ENCODE results near the gene SNAPIN. TPM values are rescaled to one million over a fixed set of nuclear protein-coding genes. Genes with fewer than 3 reads are reported as not detected.

SNAPIN gene
- total RNA-seq, 4 donors from 2014 or later: 40.2 to 62.2 (median 54.8) TPM

GRCh38 chr1:153612111-153612754 lies 46.3 kb upstream of the SNAPIN start:
- TF ChIP-seq, protein P1, sequence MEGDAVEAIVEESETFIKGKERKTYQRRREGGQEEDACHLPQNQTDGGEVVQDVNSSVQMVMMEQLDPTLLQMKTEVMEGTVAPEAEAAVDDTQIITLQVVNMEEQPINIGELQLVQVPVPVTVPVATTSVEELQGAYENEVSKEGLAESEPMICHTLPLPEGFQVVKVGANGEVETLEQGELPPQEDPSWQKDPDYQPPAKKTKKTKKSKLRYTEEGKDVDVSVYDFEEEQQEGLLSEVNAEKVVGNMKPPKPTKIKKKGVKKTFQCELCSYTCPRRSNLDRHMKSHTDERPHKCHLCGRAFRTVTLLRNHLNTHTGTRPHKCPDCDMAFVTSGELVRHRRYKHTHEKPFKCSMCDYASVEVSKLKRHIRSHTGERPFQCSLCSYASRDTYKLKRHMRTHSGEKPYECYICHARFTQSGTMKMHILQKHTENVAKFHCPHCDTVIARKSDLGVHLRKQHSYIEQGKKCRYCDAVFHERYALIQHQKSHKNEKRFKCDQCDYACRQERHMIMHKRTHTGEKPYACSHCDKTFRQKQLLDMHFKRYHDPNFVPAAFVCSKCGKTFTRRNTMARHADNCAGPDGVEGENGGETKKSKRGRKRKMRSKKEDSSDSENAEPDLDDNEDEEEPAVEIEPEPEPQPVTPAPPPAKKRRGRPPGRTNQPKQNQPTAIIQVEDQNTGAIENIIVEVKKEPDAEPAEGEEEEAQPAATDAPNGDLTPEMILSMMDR (IDR thresholded peaks at IDR 0.05): no peak
- ATAC-seq (ENCODE audit: low FRiP score): no peak
- DNase-seq (ENCODE audit: low spot score): no peak

DNA sequence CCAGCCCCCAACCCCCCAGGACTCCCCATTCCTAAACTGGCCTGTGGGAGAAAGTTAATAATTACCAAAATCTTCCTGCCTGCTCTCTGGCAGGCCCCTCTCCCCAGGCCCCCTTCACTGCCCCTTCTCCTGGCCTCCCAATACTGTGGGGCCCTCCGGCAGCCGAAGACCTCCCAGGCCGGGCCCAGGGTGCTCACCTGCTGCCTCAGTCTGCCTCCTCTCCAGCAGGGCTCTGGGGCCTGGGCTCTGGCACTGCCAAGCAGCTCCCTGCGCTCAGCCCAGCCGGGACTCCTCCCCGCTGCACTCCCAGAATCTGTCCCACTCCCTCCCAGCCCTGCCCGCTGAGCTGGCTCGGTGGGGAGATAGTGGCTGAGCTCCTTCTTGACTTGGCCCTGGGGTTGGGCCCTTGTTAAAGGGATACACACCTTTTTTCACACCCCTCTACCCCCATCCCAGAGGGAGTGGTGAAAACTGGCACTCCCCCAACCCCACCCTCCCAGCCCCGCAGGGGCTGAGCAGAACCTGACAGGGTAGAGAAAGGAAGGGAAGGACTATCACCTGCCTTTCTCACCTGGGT lies 45.7 kb upstream of the SNAPIN start, which contains the start of gene S100A16:
TSS of gene S100A16 (minus strand) at position 383 of the 577 bp plus-strand sequence. CDS start 4,986 bp downstream, outside the sequence.
- peak; percentile 41 for ATAC-seq (ENCODE audit: low FRiP score)
- DNase-seq (ENCODE audit: low spot score): no peak
- TF ChIP-seq, protein P1 (IDR thresholded peaks at IDR 0.05): no peak

GRCh38 chr1:153613406-153613805 lies 45.1 kb upstream of the SNAPIN start:
- DNase-seq (ENCODE audit: low spot score) (no peak), ATAC-seq (ENCODE audit: low FRiP score) (no peak)
- TF ChIP-seq, protein P1 (IDR thresholded peaks at IDR 0.05): no peak

DNA sequence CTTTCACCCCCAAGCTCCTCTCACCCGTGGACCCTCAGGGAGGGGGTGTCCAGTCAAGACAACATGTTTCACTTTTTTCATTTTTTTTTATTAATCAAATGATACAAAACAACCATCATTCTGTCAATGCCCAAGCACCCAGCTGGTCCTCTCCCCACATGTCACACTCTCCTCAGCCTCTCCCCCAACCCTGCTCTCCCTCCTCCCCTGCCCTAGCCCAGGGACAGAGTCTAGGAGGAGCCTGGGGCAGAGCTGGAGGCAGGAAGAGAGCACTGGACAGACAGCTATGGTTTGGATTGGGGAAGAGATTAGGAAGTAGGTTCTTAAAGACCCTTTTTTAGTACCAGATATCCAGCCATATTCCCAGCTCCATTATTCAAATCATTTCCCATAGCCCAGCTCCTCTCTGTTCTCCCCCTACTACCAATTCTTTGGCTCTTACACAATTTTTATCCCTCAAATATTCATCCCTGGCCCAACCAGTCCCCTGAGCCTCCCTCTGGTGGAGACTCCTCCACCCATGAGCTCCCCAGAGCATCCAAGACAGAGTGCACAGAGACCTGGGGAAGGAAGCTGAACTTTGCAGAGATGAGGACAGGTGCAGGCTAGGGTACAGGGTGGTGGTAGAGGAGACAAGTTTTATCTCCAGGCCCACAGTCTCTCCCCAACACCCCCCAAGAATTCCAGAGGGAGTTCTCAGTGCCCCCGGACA lies 44.2 kb upstream of the SNAPIN start:
- ATAC-seq (ENCODE audit: low FRiP score) (no peak), DNase-seq (ENCODE audit: low spot score) (no peak)
- TF ChIP-seq, protein P1 (IDR thresholded peaks at IDR 0.05): no peak

GRCh38 chr1:153614906-153615305 lies 43.6 kb upstream of the SNAPIN start:
- ATAC-seq (ENCODE audit: low FRiP score): no peak
- TF ChIP-seq, protein P1 (IDR thresholded peaks at IDR 0.05): no peak
- DNase-seq (ENCODE audit: low spot score): no peak

- ATAC-seq (ENCODE audit: low FRiP score) (no peak), DNase-seq (ENCODE audit: low spot score) (no peak)
- TF ChIP-seq, protein P1 (IDR thresholded peaks at IDR 0.05): no peak
Observed at GRCh38 chr1:153615406-153615805, 43.1 kb upstream of the SNAPIN start.
